Measurements from ENCODE around the gene EIF5B. TPM values are rescaled to one million over a fixed set of nuclear protein-coding genes. Genes with fewer than 3 reads are reported as not detected.

Gene EIF5B
- total and polyA plus RNA-seq, 2 of the 8 experiments (the other 6 are each of a cell fraction or from before 2014, with no cell fraction given) = 10.7 to 64.5 TPM

- no peak overlapping the region for H3K14ac ChIP-seq (ENCODE audit: insufficient read length)
- no peak overlapping the region for H2BK20ac ChIP-seq (ENCODE audit: low read length)
- no peak overlapping the region for H3K56ac ChIP-seq (replicated peaks; ENCODE audit: insufficient read length, low read depth, low read length)
- no peak overlapping the region for H2BK5ac ChIP-seq (ENCODE audit: low read depth, low read length)
- H3K27me3 ChIP-seq (replicated peaks in 1 of 4; ENCODE audit: control insufficient read depth in 3 of 4, extremely low read depth in 1 of 4, insufficient read depth in 3 of 4, low read length in 3 of 4) = no peaks in the 10 kb centered on the region
- no peaks in the 10 kb centered on the region for H3K4me1 ChIP-seq (replicated peaks in 1 of 4; ENCODE audit: control insufficient read depth in 3 of 4, insufficient read depth in 4 of 4, low read length in 3 of 4)
- H2BK15ac ChIP-seq (ENCODE audit: low read length) = no peak overlapping the region
- no peaks in the 10 kb centered on the region for H3K23me2 ChIP-seq (ENCODE audit: low read depth, low read length)
- no peak overlapping the region for H3K27ac ChIP-seq (ENCODE audit: low read depth, low read length)
- WGBS, 2 experiments (ENCODE audit: extremely low coverage in 1 of 2, insufficient coverage in 1 of 2, insufficient read length in 1 of 2, insufficient replicate concordance in 2 of 2, low coverage in 1 of 2, low lambda C conversion rate in 2 of 2, missing lambda C conversion rate in 1 of 2) = 90% methylated on average over 4 of the region's 4 CpGs; no CpG with 5 or more reads in 1 of the 2 experiments
- no peak overlapping the region for H3K18ac ChIP-seq (ENCODE audit: extremely low read depth, low read length)
- ChIA-PET POLR2A (ENCODE audit: partially characterized antibody) (interaction anchor here (0.6 kb wide), 1 partner anchor 12 kb away, joined by 3 read pairs; no protein-coding TSS in a partner anchor), CTCF (ENCODE audit: partially characterized antibody) (interaction anchor here (1.4 kb wide), 1 partner anchor 73 kb away, joined by 6 read pairs; the partner anchor contains the start of gene EIF5B)
- H2BK120ac ChIP-seq (replicated peaks; ENCODE audit: low read depth, low read length) = no peak overlapping the region
- no peak overlapping the region for H3K23ac ChIP-seq (ENCODE audit: insufficient read length)
- H3K79me1 ChIP-seq (ENCODE audit: low read depth, low read length) = no peaks in the 10 kb centered on the region
- no peak overlapping the region for H4K91ac ChIP-seq (replicated peaks; ENCODE audit: insufficient read length, low read length)
- H3K9ac ChIP-seq (replicated peaks in 1 of 4; ENCODE audit: extremely low read depth in 1 of 4, low read depth in 3 of 4, low read length in 3 of 4) = no peak overlapping the region
- no peak overlapping the region for H3K4me2 ChIP-seq (ENCODE audit: insufficient read depth in 1 of 2, low read depth in 2 of 2, low read length in 2 of 2)
- no peak overlapping the region for H4K8ac ChIP-seq (ENCODE audit: extremely low read depth, insufficient read depth, low read length)
- no peak overlapping the region for H2AK5ac ChIP-seq (ENCODE audit: low read depth, low read length)
- H4K5ac ChIP-seq (ENCODE audit: insufficient read length, low read depth, low read length) = no peak overlapping the region
- no peak overlapping the region for H2BK12ac ChIP-seq (ENCODE audit: low read depth, low read length)
- DNase-seq (ENCODE audit: low read depth in 1 of 2, low spot score in 2 of 2) = no peak
- no peak for FAIRE-seq
- no peaks in the 10 kb centered on the region for H4K20me1 ChIP-seq (replicated peaks in 1 of 2; ENCODE audit: control insufficient read depth in 1 of 2, insufficient read depth in 2 of 2, low read length in 2 of 2)
- H3K9me3 ChIP-seq (ENCODE audit: insufficient read depth in 2 of 2, low read depth in 1 of 2, low read length in 1 of 2) = no peaks in the 10 kb centered on the region
- H2AFZ ChIP-seq (ENCODE audit: low read length) = no peak overlapping the region
- H3K36me3 ChIP-seq (ENCODE audit: control insufficient read depth in 2 of 4, insufficient read depth in 4 of 4, low read length in 3 of 4) = peaks cover 4 to 61% (median 32%) of the 10 kb centered on the region in 4 experiments
- no peaks in the 10 kb centered on the region for H3K79me2 ChIP-seq (ENCODE audit: control insufficient read depth in 1 of 2, insufficient read depth in 2 of 2, low read length in 2 of 2)
- no peak overlapping the region for H3K4me3 ChIP-seq (ENCODE audit: extremely low read depth in 1 of 4, insufficient read depth in 2 of 4, low read depth in 3 of 4, low read length in 4 of 4)
- no peak overlapping the region for H3K4ac ChIP-seq (replicated peaks; ENCODE audit: insufficient read length, low read depth, low read length)
- TF ChIP-seq CHD2 (IDR thresholded peaks at IDR 0.05; ENCODE audit: low read length) (no peak), RNF2 (IDR thresholded peaks at IDR 0.05; ENCODE audit: borderline replicate concordance, low read depth, low read length, missing control alignments, poor library complexity, severe bottlenecking) (no peak), ASH2L (IDR thresholded peaks at IDR 0.05; ENCODE audit: low read length) (no peak), YY1 (IDR thresholded peaks at IDR 0.05; ENCODE audit: low read depth, low read length) (no peak), RBBP5 (IDR thresholded peaks at IDR 0.05; ENCODE audit: borderline replicate concordance, low read depth, low read length) (no peak), PHF8 (conservative IDR thresholded peaks at IDR 0.05; ENCODE audit: low read depth, low read length) (no peak), E2F6 (IDR thresholded peaks at IDR 0.05) (no peak), EP300 (IDR thresholded peaks at IDR 0.05; ENCODE audit: borderline replicate concordance in 1 of 2, low read depth in 2 of 2, low read length in 2 of 2) (no peak), HDAC6 (IDR thresholded peaks at IDR 0.05; ENCODE audit: low read depth, low read length) (no peak), TAF1 (IDR thresholded peaks at IDR 0.05; ENCODE audit: low read depth, low read length) (no peak), POU5F1 (IDR thresholded peaks at IDR 0.05; ENCODE audit: low read depth, low read length) (no peak)
- TF ChIP-seq, protein P1, sequence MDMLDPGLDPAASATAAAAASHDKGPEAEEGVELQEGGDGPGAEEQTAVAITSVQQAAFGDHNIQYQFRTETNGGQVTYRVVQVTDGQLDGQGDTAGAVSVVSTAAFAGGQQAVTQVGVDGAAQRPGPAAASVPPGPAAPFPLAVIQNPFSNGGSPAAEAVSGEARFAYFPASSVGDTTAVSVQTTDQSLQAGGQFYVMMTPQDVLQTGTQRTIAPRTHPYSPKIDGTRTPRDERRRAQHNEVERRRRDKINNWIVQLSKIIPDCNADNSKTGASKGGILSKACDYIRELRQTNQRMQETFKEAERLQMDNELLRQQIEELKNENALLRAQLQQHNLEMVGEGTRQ (IDR thresholded peaks at IDR 0.05; ENCODE audit: low read length) = no peak
Measured at GRCh38 chr2:99410276-99410675, 73.1 kb downstream of the EIF5B start.

Measured in H1 (cell line).